SH-SY5Y (cell line): Measurements from ENCODE around the gene C1D.

ENCODE experiments used
- GATA2 ChIP-seq: IDR thresholded peaks from 2 replicates; pipeline ENCODE4 v1.6.1; 2011; ENCODE audit warnings: mild to moderate bottlenecking, low read depth, low read length
- GATA3 ChIP-seq: IDR thresholded peaks from 2 replicates; pipeline ENCODE4 v1.6.1; 2011; ENCODE audit warnings: low read depth, mild to moderate bottlenecking, low read length, moderate library complexity

The C1D gene

DNA sequence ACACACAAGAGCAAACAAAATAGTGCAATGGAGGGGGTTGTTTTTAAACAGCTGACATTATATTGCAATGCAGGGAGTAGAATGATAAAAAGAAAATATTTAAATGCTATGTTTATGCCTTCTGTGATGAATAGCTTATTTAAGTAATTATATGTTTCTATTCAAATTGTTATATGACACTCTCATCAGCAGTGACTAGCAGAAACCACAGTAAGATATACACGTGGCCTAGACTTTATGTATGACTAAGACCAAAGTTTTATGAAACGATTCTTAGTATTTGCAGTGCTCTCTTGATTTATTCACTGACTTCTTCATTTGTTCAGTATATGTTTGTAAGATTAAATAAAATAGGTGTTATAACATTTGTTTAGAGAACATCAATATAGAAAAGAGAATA, 26.1 kb upstream of the C1D start:
- no peak for TF ChIP-seq GATA2
- no peak for TF ChIP-seq GATA3

DNA sequence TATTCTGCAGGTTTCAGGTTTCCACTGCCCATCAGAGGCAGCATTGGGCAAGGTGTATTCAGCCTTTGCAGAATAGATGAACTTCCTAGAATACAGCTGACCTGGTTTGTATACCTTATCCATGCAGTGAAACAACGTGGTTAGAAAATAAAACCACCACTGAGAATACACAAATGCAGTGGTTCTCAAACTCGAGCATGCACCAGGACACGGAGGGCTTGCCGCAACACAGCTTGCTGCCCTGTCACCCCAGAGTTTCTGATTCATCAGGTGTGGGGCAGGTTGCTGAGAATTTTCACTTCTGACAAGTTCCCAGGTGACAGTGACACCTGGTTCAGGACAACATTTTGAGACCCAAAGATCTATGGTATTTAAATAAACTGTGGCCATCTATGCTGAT, 23.4 kb upstream of the C1D start:
- TF ChIP-seq GATA3, result no peak
- TF ChIP-seq GATA2, result no peak

DNA sequence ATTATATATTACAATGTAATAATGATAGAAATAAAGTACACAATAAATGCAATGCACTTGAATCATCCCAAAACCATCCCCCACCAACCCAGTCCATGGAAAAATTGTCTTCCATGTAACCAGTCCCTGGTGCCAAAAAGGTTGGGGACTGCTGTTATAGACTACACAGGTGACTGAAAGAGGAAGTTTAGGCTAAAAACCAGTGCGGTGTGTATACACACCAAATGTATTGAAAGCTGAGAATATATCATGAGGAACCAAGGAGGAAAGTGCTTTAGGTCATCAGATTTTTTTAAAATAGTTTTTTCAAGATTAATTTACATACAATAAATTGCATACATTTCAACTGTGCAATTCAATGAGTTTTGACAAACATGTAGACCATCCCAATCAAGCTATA, 20.5 kb upstream of the C1D start:
- TF ChIP-seq GATA2 (no peak), GATA3 (no peak)

DNA sequence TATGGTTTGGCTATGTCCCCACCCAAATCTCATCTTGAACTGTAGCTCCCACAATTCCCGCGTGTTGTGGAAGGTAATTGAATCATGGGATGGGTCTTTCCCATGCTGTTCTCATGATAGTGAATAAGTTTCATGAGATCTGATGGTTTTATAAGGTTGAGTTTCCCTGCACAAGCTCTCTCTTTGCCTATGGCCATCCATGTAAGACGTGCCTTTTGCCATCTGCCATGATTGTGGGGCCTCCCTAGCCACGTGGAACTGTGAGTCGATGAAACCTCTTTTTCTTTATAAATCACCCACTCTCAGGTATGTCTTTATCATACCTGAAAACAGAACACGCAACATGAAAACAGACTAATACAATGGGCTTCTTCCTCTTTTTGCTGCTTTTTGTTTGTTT, 11.2 kb upstream of the C1D start:
- TF ChIP-seq GATA2 (no peak), GATA3 (no peak)

DNA sequence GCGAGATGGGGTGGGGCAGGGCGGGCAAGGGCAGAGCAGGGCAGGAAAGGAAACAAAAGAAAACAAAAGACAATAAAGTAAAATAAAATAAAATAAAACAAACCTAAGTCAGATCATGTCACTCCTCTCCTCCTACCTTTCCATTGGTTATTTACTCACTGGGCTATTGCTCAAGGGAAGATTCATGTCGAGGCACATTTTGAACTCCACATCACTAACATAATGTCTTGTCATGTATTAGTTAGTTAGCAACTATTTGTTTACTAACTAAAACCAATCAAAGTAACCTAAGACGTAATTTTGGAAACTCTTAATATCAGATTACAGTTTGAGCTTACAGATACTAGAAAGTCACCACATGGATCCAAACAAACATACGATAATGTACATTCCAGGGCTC, 2.2 kb downstream of the C1D start:
- TF ChIP-seq GATA2, result no peak
- TF ChIP-seq GATA3, result no peak

DNA sequence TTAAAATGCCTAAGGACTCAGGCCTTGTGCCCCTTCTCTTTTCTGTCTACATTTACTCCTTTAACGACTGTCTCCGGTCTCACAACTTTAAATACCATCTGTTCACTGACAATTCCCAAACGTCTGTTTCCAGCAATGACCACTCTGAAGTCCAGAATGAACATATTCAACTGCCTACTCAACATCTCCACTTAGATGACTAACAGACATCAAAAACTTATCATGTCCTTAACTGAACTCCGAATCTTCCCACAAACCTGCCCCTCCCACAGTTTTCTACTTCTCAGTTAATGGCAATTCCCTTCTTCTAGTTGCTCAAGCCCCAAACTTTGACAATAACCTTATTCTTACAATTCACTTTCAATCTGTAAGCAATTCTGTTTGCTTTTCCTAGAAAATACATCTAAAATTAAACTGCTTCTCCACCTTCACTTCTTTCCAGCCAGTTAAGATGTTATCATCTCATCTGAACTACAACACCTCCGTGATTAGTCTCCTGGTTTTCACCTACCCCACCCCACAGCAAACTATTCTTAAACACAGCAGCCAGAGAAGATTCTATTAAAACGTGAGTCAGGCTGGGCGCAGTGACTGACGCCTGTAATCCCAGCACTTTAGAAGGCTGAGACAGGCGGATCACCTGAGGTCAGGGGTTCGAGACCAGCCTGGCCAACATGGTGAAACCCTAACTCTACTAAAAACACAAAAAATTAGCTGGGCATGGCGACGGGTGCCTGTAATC, 2.8 kb downstream of the C1D start:
- no peak for TF ChIP-seq GATA3

DNA sequence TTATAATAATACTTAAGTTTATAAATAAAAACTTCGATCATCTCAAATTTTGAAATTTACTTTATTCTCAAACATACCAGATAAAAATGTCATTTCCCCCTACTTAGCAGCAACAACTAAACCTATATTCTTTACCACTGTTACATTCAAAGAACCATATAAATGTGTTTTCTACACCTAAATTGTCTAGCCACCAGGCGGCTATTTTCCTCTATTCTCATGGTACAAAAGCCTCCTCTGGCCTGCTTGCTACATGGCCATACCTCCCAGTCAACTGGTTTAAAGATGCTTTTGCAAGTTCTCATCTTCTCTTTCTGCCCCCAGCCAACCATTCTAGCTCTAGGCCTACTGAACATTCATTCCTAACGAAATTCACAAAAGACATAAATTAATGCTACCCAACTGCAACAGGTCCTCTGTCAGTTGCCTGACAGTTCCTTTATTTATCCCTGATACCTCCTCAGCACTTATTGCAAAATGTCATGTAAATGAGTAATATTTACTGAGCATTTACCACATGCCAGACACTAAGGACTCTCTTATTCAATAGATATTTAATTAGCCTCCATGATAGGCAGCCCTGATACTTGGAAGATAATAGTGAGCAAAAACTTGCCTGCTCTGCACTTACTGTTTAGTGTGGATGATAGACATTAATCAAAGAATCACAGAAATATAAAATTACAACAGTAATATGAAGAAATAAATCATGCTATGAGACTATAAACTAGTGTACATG, 5.0 kb downstream of the C1D start:
- TF ChIP-seq GATA3 (no peak), GATA2 (no peak)

DNA sequence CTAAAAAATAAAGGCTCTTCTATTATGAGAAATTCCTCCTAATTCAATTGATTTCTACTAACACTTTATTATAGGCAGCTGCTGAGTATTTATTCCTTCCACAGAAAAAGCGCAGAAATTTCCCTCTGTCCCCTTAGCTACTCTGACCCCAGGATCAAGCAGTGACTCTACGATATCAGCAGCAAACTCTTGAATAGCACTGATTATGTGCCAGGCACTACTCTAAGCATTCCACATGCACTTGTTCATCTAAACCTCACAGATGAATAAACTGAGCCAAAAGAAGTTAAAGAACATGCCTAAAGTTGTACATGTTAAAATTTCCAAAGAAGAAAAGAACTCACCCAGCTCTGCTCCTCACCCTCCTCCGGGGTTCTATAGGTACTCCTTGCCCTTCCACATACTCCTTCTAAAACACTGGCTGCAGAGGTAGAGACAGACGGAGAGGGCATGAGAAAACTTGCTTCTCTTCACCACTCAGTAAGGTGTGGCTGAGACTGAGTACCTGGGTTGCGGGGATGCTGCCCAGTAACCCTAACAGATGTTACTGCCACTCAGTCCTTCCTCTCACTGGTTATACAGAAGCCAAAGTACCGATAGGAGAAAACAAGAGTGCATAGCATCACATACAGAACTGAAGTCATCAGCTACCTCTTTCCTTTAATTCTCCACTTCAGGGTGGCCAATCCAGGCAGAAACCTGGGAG, 9.9 kb downstream of the C1D start:
- TF ChIP-seq GATA2 (no peak), GATA3 (no peak)

DNA sequence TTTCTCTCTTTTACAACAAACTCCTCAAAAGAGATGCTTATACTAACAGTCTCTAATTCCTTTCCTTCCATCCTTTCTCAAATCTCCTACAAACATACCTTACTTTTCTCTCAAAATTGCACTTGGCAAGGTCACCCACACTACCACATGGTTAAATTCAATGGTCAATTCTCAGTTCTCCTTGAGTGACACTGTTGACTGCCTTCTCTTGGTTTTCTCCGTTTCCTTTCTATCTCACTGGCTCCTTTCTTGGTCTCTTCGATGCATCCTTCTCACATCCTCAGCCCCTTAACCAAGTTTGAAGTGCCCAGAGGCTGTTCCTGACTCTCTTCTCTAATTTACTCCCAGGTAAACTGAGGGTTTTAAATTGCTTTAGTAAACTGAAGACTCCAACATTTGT, 12.5 kb downstream of the C1D start:
- TF ChIP-seq GATA3 (no peak), GATA2 (no peak)

DNA sequence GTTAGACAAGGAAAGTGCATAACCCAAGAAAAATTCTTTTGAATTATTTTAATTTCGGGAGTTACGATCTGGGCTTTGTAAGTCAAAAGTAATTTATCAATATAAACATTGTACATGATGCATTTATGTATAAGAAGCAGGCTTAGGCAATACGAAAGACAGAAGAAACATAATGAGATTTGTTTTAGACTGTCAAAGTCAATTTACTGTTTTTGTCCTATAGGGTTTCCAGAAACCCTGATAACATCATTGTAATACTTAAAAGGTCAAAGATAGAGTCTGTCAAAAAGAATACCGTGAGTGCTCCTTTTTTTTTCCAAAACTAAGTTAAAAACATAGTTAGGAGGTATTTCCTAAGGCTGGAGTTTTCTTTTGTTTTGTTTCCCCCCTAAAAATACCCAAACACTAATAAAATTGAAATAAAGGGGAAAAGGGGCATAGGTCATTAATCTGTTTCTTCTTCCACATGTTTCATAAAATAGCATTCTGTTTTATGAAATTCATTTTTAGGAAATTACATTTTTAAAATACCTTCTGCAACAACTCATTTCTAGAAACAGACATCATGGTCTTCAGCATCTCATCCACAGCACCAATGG, 16.1 kb downstream of the C1D start:
- peak; percentile 91 for TF ChIP-seq GATA3
- TF ChIP-seq GATA2, result peak; percentile 40

DNA sequence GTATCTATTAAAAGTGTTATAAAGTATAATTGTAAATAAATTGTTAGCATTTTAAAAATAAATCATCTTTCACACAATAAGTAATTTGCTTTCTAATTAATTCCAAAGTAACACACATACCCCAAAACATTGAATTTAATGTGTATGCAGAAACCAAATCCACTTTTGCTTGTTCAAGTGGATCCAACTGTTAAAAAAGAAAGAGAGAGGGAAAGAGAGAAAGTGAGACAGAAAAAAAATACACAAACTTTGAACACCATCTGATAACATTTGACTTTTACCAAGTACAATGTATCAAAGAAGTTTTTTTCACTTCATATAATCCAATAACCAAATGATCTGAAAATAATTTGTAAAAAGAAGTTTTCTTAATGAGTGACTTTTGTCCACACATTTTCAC, 16.6 kb downstream of the C1D start:
- TF ChIP-seq GATA2 (no peak), GATA3 (no peak)

DNA sequence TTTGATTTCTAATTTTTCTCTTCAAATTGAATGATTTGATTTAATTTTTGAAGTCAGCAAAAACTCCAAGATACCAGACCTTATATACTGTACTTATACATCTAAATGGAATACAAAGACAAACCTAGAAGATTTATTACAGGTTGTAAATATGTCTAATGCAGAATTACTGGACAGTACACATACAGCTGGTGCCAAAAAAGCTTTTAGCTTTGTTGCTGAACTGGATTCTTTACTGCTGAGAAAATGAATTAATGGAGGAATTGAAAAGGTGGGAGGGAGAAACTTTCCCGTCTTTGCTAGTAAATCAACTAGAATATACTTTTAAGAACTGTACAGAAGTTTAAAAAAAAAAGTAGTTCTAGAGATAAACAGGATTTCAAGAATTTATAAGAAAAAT, 17.5 kb downstream of the C1D start:
- no peak for TF ChIP-seq GATA3
- no peak for TF ChIP-seq GATA2

DNA sequence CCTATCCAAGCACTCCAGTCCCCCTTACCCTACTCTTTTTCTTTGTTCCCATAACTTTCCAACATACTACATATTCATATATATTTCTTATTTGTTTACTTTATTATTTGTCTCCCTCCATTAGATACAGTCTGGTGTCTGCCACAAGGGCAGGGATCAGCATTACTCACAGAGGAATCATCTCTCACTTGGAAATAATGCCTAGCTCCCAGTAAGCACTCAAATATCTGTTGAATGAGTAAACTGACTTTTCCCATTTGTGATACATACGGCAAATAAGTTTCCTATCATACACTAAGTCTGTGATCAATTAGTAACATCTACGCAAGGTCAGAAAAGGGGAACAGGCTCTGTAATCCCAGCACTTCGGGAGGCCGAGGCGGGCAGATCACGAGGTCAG, 18.7 kb downstream of the C1D start:
- TF ChIP-seq GATA2 (no peak), GATA3 (no peak)

DNA sequence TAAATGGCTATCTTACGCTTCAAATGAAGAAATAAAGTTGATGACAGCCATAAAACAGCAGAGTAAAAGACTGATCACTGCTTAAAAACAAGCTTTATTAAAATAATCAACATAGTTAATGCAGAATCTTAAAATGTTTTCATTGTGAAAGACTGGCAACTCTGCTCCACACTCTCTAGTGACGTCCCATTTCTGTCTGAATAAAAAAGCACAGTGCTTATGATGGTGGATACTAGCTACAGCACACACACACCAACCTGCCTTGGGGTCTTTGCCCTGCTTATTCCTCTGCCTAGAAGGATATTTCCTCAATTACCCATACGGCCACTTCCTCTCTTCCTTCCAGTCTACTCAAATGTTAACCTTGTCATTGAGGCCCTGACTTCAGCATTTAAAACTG, 19.1 kb downstream of the C1D start:
- TF ChIP-seq GATA2 (no peak), GATA3 (no peak)

DNA sequence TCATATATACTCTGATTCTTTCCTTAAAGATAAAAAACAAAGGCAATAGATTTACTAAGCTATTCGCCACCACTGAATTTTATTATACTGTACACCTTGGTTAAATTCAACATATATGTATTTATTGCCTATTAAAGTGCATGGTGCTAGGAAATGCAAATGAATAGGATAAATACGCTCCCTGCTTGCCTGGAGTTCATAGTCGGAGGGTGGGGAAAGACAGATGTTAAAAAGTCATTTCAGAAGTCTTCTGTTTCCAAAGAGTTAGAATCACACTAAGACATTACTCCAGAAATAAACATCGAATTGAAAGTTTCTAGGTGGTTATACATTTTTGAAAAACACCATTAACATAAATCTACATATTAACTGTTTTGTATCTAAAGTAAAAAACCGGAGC, 19.8 kb downstream of the C1D start:
- no peak for TF ChIP-seq GATA2
- no peak for TF ChIP-seq GATA3
